IPS-18c (cell line): ENCODE measurements around the gene ETV2.
A peak's percentile ranks its signal among the peaks of the same experiment; 100 is the strongest.
"Not testable (repeated sequence)": the region's sequence is repeated elsewhere in the genome, so short reads cannot be mapped to it uniquely, and the experiment has no call there.

Experiments
- H3K4me3 ChIP-seq: 2 replicates; pipeline ENCODE4 v1.7.0; 2013; ENCODE audit warnings: low read depth, mild to moderate bottlenecking, low read length, moderate library complexity; ENCODE audit not compliant: insufficient read depth
- H3K9me3 ChIP-seq: one replicate; pipeline ENCODE4 v1.6.1; 2013; ENCODE audit warnings: mild to moderate bottlenecking, low read length, moderate library complexity; ENCODE audit not compliant: control insufficient read depth, insufficient read depth

The ETV2 gene

DNA sequence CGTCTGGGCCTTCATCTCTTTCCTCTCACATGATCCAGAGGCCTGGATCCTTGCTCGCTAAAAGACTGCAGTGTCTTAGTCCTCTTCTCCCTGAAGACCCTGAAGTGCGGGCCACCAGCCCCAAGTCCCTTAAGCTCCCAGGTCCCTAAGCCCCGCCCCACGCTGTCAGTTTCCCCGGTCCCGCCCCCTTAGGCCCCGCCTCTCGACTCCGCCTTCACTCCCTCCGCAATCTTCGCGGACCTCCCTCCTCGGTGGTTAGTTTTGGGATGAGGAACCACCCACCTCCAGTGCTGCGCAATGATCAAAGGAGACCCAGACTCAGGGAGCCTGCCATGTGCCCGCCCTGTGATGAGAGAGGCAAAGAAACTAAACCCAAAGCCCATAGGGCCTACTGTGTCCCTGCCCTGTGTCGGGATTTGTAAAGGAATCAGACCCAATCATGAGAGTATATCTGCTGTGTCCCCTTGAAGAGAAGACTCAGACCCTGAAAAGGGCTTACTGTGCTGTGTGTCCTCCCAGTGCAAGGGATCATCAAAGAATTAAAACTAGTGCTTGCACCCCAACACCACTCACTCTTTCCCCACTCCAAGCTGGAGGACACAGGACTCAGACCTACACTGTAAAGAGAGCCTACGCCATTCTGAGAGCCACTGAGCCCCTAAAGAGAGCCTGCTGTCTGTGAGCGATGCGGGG lies 3.6 kb downstream of the ETV2 start:
- Histone ChIP-seq H3K4me3 (peak overlapping the region; percentile 59), H3K9me3 (no peaks in the 10 kb centered on the region)

DNA sequence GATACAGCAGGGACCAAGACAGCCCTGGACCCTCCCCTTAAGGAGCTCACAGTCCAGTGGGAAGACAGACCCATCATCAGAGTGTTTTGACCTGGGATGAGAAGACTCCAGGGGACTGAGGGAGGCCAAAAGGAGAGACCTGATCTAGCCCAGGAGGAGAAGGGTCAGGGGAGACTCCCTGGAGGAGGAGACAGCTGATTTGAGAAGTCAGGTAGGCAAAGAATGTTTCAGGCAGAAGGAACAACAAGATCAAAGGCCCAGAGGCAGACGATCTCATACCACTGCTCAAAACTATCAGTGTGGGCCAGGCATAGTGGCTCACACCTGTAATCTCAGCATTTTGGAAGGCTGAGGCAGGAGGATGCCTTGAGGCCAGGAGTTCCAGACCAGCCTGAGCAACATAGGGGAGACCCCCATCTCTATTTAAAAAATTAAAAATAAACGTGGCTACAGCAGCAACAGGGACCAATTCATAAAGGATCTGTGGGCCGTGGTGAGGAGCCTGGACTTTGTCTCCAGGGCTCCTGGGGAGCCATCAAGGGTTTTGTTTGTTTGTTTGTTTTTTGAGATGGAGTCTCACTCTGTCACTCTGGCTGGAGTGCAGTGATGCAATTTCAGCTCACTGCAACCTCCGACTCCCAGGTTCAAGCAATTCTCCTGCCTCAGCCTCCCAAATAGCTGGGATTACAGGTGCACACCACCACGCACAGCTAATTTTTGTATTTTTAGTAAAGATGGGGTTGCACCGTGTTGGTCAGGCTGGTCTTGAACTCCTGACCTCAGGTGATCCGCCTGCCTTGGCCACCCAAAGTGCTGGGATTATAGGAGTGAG lies 4.4 kb downstream of the ETV2 start:
- H3K9me3 ChIP-seq = no peaks in the 10 kb centered on the region
- no peak overlapping the region for H3K4me3 ChIP-seq

DNA sequence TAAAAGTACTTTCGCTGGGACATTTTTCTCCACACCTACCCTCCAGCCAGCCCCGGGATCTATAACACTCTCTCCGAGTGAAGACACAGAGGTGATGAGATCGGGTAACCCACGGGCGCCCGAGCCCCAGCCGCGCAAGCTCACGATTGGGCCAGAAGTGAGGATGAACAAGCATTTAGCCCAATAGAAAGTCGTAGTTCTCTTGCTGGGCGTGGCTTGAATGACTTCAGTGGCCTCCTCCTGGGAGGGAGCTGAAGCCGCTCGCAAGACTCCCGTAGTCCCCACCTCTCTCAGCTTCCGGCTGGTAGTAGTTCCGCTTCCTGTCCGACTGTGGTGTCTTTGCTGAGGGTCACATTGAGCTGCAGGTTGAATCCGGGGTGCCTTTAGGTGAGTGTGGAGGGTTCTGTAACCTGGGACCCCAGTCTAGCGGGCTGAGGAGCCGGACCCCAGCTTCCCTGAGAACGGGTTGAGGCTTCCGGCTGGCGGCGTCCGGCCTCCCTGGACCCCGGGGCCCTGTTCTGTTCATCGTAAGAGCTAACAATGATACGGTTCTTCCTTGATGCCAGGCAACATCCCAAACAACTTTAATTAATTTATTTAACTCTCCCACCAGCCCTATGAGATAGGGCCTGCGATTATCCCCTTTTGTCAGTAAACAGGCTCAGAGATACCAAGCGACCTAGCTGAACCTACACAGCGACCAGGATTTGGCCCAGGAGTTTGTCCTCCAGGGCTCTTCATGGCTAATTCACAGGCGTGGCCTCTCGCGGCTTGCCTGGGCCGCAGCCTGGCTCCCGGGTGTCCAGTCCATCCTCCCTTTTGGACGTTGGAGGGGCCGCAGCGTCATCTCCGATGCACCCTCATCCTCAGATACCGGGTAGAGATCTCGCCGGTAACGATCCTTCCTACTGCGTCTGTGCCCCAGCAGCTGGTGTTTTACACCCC lies 6.7 kb downstream of the ETV2 start, which contains the start of gene COX6B1:
COX6B1 (plus strand) TSS at position 307 of the 945 bp plus-strand sequence. CDS start 2,921 bp downstream, outside the sequence.
- Histone ChIP-seq H3K9me3 (no peaks in the 10 kb centered on the region), H3K4me3 (peak within 1 kb of the TSS; percentile 88)

DNA sequence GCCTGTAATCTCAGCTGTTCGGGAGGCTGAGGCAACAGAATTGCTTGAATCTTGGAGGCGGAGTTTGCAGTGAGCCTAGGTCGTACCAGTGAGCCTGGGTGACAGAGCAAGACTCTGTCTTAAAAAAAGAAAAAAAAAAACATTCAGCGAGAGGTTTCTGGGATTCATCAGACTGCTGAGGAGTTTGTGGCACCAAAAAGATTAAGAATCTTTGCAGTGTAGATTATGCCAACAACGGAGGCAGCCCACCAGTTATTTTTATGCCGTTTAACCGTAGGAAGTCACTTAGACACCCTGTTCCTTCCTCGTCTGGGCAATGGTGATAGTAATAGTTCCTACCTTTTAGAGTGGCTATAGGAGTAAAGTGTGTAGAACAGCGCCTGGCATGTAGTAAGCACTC lies 9.0 kb downstream of the ETV2 start:
- Histone ChIP-seq H3K4me3 (no peak overlapping the region), H3K9me3 (no peaks in the 10 kb centered on the region)

DNA sequence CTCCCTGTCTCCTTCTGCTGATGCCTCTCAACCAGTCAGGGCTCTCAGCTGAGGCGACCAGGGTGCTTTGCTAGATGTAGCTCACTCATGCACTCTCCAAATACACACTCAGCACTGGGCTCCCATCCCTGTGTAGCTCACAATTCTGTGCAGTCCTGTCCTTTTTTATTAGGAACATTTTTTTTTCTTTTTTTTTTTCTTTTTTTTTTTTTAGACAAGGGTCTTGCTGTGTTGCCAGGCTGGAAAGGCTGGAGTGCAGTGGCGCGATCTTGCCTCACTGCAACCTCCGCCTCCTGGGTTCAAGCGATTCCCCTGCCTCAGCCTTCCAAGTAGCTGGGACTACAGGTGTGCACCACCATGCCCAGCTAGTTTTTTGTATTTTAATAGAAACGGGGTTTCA lies 13.3 kb downstream of the ETV2 start:
- H3K4me3 ChIP-seq, H3K9me3 ChIP-seq: not testable (repeated sequence)

DNA sequence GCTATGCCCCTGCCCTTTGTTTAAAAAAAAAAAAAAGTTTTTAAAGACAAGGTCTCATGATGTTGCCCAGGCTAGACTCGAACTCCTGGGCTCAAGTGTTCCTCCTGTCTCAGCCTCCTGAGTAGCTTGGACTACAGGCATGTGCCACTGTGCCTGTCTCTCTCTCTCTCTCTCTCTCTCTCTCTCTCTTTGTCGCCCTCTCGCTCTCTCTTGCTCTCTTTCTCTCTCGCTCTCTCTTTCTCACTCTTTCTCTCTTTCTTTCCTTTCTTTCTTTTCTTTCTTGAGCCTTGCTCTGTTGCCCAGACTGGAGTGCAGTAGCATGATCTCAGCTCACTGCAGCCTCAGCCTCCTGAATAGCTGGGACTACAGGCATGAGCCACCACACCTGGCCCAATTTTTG lies 14.1 kb downstream of the ETV2 start:
- H3K9me3 ChIP-seq = no peaks in the 10 kb centered on the region
- no peak overlapping the region for H3K4me3 ChIP-seq

DNA sequence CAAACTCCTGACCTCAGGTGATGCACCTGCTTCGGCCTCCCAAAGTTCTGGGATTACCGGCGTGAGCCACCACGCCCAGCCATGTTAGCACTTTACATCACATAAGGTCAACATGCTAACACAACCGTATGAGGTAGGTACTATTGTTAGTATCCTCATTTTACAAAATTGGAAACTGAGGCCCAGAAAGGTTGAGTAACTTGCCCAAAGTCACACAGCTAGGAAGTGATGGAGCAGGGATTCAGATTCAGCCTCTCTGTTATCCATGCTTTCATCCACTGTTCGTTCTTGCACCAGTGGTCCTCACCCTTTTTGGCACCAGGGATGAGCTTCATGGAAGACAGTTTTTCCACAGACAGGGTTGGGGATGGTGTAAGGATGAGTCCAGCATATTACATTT lies 15.2 kb downstream of the ETV2 start:
- peaks cover 2% of the 10 kb centered on the region for H3K9me3 ChIP-seq
- H3K4me3 ChIP-seq = no peak overlapping the region

DNA sequence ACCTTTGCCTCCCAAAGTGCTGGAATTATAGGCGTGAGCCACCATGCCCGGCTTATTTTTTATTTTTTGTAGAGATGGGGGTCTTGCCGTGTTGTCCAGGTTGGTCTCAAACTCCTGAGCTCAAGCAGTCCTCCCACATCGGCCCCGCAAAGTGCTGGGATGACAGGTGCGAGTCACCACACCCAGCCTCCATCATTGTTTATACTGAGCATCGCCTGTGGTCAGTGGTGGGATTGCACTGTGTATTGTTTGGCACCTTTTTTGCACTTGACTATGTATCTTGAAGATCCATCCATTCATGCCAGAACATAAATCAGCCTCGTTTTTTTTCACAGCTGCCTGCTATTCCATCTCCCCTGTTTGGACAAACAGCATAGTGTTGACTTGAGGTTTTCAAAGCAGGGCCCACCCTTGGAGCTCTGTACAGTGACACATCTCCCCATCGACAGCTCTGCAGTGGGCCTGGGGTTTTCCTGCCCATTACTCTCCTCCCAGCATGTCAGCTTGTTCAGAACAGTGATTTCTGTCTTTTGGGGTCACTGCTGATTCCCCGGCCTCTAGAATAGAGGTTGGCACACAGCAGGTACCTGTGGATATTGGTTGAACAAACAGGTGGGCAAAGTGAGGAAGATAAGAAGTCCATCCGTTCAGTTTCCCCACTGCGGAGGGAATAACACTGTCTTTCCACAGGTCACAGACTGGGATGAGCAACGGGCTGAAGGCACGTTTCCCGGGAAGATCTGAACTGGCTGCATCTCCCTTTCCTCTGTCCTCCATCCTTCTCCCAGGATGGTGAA lies 16.6 kb downstream of the ETV2 start:
- Histone ChIP-seq H3K9me3 (peaks cover 2% of the 10 kb centered on the region), H3K4me3 (no peak overlapping the region)

DNA sequence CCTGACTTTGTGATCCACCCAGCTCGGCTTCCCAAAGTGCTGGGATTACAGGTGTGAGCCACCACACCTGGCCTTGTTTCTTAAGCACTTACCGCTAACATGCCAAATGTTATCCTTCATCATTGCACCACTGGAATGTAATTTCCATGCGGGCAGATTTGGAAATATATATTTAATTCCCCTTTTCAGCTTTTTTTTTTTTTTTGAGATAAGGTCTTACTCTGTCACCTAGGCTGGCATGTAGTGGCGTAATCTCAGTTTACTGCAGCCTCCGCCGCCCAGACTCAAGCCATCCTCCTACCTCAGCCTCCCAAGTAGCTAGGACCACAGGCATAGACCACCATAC lies 20.4 kb downstream of the ETV2 start:
- Histone ChIP-seq H3K4me3 (no peak overlapping the region), H3K9me3 (peaks cover 2% of the 10 kb centered on the region)

DNA sequence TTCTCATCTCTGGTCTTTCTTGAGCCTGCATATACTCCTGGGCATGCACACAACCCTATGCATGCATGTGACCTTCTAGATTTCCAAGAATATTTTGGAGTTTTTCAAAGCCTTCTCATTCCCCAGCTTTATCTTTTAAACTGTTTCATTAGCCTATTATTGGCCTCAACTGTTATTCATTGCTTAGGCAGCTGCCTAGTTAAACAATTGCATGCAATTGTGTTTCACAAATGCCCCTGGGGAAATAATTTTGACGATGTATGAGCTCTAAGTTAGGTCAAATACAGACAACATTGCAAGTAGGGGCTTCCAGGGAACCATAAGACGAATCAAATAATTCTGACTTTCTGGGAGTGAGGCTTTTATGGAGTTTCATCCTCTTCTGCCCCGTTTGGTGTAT lies 22.4 kb downstream of the ETV2 start:
- Histone ChIP-seq H3K4me3 (no peak overlapping the region), H3K9me3 (peaks cover 2% of the 10 kb centered on the region)

DNA sequence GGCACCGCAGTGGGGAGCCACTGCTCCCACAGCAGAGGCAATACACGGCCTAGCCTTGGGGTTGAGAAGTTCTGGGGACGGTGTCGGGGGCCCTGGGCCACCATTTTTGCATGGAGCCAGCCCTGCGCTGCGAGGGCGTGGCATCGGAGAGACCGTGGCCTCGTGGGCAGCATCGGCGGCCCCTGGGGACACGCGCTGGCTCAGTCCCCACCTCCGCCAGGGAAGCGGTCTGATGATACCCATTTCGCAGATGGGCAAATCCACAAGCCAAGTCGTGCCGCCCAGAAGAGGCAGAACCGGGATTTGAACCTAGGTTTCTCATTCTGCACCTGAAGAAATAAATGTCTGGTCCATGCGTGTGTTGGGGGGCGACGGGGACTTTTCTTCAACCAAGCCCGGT lies 23.6 kb downstream of the ETV2 start:
- Histone ChIP-seq H3K9me3 (peaks cover 2% of the 10 kb centered on the region), H3K4me3 (no peak overlapping the region)

DNA sequence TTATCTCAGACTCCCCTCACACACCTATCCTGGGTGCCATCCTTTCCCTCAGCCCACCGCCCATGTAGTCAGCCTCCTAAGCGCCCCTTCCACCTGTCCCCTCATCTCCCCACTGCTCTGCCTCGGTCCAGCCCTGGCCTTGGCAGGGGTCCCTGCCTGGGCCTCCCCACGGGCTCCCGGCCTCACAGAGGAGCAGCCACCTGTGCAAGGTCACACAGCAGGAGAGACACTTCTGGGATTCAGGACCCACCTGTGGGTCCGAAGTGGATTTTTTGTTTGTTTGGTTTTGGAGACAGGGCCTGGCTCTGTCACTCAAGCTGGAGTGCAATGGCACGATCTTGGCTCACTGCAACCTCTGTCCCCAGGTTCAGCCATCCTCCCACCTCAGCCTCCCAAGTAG lies 24.1 kb downstream of the ETV2 start:
- H3K9me3 ChIP-seq = peaks cover 2% of the 10 kb centered on the region
- no peak overlapping the region for H3K4me3 ChIP-seq

DNA sequence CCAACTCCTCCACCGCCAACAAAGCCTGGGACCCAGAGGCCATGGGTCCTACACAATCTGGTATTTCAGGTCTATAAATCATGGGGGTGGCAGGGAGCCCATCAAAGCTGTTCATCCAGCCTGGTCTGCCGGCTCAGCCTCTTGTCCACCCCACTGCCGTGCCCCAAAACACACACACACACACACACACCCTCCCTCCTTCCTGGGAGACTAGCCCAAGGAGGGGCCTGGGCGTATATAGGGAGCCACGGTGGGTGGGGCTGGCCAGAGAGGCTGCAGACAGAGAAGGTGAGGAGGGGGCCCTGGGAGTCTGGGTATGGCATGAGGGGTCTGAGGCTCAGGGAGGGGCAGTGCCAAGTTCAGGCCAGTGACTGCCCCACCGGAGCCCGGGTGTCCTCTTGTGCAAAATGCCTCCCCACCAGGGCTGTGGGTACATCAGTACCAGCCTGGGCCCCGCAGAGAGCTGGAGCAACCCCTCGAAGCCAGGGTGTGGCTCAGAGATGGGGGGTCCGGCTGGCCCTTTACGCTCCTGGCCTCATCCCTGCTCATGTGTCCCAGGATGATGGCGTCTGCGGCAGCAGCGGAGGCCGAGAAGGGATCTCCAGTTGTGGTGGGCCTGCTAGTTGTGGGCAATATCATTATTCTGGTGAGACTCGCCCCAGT lies 24.8 kb downstream of the ETV2 start, which contains the start of gene UPK1A:
UPK1A (plus strand) TSS at position 267 of the 663 bp plus-strand sequence; CDS start at position 563, 296 bp downstream.
- H3K9me3 ChIP-seq = peaks cover 1% of the 10 kb centered on the region
- H3K4me3 ChIP-seq = no peak within 1 kb of the TSS

DNA sequence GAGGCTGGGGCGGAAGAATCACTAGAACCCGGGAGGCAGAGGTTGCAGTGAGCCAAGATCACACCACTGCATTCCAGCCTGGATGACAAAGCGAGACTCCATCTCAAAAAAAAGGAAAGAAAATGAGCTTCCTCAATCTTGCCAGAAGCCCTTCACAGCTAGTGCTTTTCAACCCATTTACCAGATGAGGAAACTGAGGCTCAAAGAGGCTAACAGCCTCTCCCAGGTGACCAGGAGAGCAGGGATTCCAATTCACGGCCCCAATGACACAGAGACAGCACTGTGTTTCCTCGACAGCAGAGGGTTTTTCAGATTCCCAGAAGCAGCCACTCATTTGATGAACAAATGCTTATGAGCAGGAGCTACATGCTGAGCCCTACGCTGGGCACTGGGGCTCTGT lies 28.0 kb downstream of the ETV2 start:
- Histone ChIP-seq H3K4me3 (no peak overlapping the region), H3K9me3 (no peaks in the 10 kb centered on the region)

DNA sequence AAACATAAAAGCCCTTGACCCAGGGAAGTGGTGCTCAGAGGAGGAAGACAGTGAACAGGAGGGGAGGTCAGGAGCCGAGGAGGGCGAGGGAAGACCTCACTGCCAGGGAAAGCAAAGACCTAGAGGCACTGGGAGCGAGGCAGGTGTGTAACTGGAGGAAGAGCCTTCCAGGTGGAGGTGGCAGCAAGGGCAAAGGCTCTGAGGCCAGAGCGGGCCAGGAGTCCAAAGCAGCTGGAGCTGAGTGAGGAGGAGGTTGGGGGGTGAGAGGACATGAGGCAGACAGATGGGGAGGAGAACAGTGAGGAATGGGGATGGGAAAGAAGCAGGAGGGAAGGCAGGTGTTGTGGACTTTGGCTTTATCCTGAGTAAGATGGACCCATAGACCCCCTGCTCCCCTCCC lies 28.4 kb downstream of the ETV2 start:
- H3K4me3 ChIP-seq = no peak overlapping the region
- no peaks in the 10 kb centered on the region for H3K9me3 ChIP-seq

DNA sequence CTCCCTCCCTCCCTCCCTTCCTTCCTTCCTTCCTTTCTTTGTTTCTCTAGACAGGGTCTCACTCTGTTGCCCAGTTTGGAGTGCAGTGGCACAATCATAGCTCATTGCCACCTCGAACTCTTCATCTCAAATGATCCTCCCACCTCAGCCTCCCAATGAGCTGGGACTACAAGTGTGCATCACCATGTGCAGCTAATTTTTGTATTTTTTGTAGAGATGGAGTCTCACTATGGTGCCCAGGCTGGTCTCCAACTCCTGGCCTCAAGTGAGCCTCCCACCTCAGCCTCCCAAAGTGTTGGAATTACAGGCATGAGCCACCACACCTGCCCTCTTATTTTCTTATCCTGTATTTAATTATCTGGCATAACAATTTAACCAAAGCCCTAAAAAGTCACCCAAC lies 29.1 kb downstream of the ETV2 start:
- no peaks in the 10 kb centered on the region for H3K9me3 ChIP-seq
- no peak overlapping the region for H3K4me3 ChIP-seq
